Hematopoietic multipotent progenitor cell treated with erythropoietin and hydrocortisone succinate and interleukin-3 and kit ligand, for 4 days (in vitro differentiated cells): ENCODE measurements around the gene ARHGEF25.
A peak's percentile ranks its signal among the peaks of the same experiment; 100 is the strongest.
"Not testable (repeated sequence)": the region's sequence is repeated elsewhere in the genome, so short reads cannot be mapped to it uniquely, and the experiment has no call there.

Source experiments
- DNase-seq: peaks from one replicate; pipeline ENCODE4 v3.0.0-alpha.2; 2015

The ARHGEF25 gene

GRCh38 chr12:57623385-57623784 lies 12.2 kb downstream of the ARHGEF25 start:
- DNase-seq: no peak

GRCh38 chr12:57623811-57624390 lies 12.7 kb downstream of the ARHGEF25 start:
- no peak for DNase-seq

- DNase-seq: no peak
These were observed 13.4 kb downstream of the ARHGEF25 start for GRCh38 chr12:57624441-57625220.

GRCh38 chr12:57625261-57626032 lies 14.2 kb downstream of the ARHGEF25 start:
- DNase-seq: no peak

GRCh38 chr12:57626111-57626920 lies 15.1 kb downstream of the ARHGEF25 start:
- DNase-seq: no peak

GRCh38 chr12:57626921-57627445 lies 15.7 kb downstream of the ARHGEF25 start:
- no peak for DNase-seq

- DNase-seq: peak; percentile 37
These were observed 16.5 kb downstream of the ARHGEF25 start for GRCh38 chr12:57627501-57628279.

- DNase-seq: no peak
These were observed 17.3 kb downstream of the ARHGEF25 start for GRCh38 chr12:57628280-57629191.

GRCh38 chr12:57629897-57630471 lies 18.7 kb downstream of the ARHGEF25 start:
- no peak for DNase-seq

- no peak for DNase-seq
These were observed 19.7 kb downstream of the ARHGEF25 start for GRCh38 chr12:57630891-57631433.

GRCh38 chr12:57631566-57632072 lies 20.4 kb downstream of the ARHGEF25 start:
- no peak for DNase-seq

- no peak for DNase-seq
These were observed 21.1 kb downstream of the ARHGEF25 start for GRCh38 chr12:57632073-57632957.

- peak; percentile 78 for DNase-seq
These were observed 22.0 kb downstream of the ARHGEF25 start, which contains the start of gene B4GALNT1 for GRCh38 chr12:57632958-57633840. TSS of gene B4GALNT1 (minus strand) at chr12:57633201. CDS start at chr12:57632132, 1,069 bp downstream.

GRCh38 chr12:57636731-57637130 lies 25.5 kb downstream of the ARHGEF25 start:
- DNase-seq: not testable (repeated sequence)

- DNase-seq: peak; percentile 31
These were observed 26.1 kb downstream of the ARHGEF25 start for GRCh38 chr12:57637364-57637763.

GRCh38 chr12:57638096-57638495 lies 26.9 kb downstream of the ARHGEF25 start:
- no peak for DNase-seq
